A673 (cell line): ENCODE results near the gene KRT38.

ENCODE experiments used
- CTCF ChIP-seq: fragments of 300-800, 200-600 bp; sonication (generic); conservative IDR thresholded peaks from 2 replicates; pipeline ENCODE4 v1.5.1; 2017; ENCODE audit warnings: low read depth, mild to moderate bottlenecking, antibody characterized with exemption, low read length, moderate library complexity, mixed read lengths
- EZH2 ChIP-seq: fragments of 200-600 bp; sonication (generic); IDR thresholded peaks from 2 replicates; pipeline ENCODE4 v1.6.1; 2017; ENCODE audit warnings: borderline replicate concordance, low read depth, mild to moderate bottlenecking, mixed read lengths, antibody characterized with exemption, low read length; ENCODE audit not compliant: poor library complexity, severe bottlenecking

- no peak for TF ChIP-seq CTCF
- TF ChIP-seq EZH2: no peak
Observed at GRCh38 chr17:41457676-41458075, 16.9 kb upstream of the KRT38 start.
